ENCODE measurements around the gene STARD10.

The STARD10 gene

DNA sequence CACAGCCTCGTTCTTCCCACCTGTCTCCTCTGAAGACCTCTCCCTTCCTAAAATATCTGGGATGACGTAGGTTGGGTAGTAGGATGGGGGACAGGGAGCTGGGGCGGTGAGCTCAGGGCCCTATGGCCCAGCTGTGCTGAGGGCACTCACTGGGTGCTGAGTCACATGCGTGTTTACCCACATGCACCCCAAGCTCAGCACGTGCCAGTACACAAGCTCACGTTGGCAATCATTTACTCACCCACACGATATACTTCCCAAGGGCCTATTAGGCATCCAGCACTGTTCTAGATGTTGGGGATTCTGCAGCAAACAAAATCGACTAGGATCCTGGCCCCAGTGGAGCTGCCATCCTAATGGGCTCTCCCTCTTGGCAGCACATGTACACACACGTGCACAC, 70.3 kb downstream of the STARD10 start:
- no peak for DNase-seq

DNA sequence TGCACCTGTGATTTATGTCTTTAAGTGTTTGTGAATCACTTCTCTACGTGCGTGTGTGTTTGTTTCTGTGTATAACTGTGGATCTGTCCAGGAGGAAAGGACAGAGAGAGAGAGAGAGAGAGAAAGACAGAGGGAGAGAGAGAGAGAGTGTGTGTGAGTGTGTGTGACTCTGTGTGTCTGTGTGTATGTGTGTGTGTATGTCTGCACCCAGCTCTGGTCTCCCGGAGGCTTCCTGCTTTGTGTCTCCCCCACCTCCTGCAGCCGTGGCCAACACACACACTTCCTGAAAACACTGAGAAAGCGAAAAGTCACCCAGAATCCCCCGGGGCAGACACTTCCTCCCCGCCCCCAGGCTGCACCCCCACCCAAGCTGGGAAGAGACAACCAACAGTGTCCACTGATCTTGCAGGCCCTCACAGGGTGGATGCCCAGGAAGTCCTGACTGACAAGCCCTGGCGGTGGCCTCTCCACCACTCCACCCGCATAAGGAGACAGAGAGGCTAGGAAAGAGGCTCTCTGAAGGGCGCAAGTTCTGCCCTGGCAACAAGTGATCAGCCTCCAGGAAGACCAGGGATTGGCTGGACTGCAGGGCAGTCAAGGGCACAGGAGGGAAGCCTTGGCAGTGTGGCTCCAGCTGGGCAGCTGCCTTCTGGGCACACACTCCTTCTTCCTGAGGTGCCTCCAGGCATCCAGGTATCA, 71.6 kb downstream of the STARD10 start:
- peak; percentile 80 for DNase-seq

DNA sequence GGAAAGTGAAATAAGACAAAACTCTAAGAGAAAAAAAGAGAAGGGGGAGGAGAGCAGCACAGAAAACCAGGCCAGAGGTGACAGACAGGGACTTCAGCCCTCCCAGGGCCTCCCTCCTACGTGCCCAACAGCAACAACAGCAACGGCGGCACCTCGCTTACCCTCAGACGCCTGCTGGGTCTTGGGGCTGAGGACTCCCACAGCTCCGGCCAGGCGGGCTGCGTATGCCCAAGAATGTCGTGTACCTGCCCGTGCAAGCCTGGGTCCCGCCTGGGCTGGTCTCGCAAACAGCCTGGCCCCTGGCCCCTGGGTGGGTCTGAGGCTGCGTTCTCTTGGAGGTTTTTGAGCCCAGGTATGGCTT, 72.2 kb downstream of the STARD10 start:
- no peak for DNase-seq

DNA sequence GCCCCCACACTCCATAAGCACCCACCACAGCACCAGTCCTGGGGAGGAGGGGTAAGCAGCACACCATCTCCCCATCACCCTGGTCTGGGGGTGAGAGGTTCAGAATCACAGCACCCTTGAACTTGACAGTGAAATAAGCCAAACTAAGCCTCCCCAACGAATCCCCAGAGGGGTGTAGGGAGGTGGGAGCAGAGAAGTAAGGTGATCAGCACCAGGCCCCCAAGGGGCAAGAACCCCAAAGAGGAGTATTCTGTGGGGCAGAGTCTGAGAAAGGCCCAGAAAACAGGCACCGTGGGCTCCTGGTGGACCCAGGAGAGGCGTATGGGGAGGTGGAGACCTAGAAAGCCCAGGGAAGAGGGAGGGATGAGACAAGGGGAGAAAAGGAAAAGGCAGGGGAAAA, 72.6 kb downstream of the STARD10 start:
- DNase-seq = no peak

DNA sequence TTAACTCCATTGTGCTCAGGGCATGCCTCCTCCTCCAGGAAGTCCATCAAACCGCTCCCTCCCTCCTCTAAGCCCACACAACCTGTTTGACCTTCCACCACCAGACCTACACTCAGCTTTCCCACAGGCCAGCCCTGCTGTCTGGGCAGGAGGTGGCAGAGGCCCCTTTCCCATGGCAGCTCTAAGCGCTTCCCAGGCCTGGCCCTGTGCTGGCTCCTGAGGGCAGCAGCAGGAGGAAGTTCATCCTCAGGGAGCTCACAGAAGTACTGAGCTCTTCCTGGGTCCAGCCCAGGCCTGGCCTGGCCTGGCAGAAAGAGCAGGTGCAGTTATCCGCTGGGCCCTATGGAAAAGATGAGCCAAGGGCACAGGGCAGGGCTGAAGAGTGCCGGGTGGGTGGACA, 73.1 kb downstream of the STARD10 start:
- no peak for DNase-seq

DNA sequence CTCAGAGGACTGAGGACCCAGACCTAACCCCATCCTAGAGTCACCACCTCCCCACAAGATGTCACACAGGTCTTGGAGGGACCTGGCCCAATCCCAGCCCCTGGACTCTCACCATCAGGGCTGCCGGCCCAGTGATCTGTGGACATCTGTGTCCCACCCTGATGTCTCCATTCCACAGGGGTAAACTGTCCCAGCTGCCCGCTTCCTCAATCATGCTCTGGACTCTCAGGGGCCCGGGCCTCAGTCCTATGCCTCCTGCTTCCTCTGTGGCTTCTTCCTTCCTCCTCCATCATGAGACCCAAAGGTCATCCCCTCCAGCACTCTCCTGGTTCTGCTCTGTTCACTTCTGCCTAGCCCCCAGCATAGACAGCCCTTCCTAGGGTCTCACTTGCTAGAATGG, 73.8 kb downstream of the STARD10 start:
- DNase-seq = no peak

DNA sequence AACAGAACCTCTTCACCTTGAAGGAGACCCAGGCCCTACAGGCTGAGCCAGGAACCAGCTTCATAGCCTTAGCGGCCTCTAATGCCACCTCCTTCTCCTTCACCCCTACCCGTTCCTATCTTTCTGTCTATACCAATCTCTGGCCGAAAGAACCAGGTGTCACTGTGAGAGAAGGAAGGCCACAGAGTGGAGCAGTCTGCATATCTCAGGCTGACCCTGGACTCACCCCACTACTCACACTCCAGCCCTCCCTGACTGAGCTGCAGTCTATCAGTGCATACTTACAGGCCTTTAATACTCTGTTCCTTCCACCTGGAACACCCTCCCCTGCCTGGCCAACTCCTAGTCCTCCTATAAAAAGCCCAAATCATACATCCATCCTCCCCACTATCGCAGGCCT, 74.3 kb downstream of the STARD10 start:
- no peak for DNase-seq

DNA sequence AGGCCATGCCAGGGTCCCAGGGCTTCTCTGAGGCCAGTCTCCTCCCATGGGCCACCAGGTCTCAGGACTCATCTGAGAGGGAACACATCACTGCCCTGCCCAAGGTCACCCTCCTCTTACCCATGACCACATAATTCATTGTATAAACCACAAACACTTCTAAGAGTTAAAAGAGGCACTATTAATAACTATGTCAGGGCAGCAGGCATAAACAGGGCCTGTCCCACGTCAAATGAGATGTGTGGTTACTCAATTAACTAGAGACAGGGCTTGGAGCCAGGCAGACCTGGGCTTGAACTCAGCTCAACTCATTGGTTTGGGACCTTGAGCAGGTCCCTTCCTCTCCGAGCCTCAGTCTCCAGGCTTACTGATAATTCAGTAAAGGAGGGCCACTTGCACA, 74.7 kb downstream of the STARD10 start:
- no peak for DNase-seq

DNA sequence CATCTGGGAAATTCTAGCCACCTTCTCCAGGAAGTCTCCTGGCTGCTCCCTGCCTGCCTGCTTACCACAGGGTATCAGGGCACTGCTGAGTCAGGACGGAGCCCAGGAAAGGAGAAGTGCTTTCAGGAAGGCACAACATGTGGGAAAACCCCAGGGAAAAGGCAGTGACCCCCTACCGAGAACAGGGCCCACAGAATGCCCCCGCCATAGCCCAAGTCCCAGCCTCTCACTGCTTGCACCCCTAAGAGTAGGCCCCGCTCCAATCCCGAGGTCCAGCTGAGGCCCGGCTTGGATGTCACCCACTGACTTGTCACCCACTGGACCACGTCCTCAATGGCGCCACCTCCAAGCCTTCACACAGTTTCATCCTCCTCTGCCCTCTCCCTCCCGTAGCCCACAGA, 75.7 kb downstream of the STARD10 start:
- no peak for DNase-seq

DNA sequence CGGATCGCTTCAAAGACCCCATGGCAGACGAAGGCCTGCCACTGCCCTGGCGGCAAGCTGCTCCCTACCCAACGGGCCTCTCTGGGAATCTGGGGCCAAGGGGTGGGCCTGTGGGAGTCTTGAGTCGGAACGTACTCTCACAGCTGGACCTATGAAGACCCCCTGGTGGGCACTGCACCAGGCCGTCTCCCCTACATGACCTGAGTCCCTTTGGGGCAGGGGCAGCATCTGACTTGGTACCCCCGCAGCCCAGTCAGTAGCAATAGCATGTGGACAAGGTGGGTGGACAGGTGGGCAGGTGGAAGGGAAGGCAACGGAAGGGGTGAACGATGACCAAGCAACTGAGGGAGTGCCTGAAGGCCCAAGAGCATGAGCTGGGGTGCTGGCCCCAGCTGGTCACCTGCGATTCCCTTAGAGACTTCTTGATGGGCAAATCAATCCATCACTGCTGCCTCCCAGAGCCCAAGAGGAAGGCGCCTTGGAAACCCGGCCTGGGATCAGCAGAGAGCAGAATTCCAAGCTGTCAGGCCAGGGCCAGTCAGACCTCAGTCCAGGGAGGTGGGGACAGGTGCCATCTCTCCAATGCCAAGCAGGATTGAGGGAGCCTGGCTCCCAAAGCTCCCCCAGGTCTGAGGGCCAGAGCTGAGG, 76.9 kb downstream of the STARD10 start:
- DNase-seq = no peak

DNA sequence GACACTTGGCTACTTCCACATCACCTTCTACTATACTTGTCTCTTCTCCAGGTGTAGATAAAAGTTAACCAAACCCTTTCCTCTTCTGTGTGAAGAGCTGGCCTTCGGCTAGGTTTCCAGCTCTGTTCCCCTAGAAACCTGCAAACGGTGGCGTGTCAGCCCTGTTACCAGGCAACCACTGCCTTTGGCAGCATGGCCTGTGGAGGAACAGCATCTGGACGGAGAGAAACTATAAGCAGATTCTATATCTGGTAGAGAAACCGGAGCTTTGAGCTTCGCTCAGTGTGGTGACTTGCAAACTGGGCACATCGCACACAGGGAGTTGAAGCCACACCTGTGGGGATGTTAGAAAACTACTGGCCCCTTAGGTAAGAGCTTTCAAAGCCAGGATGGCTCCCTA, 77.6 kb downstream of the STARD10 start:
- DNase-seq = no peak

DNA sequence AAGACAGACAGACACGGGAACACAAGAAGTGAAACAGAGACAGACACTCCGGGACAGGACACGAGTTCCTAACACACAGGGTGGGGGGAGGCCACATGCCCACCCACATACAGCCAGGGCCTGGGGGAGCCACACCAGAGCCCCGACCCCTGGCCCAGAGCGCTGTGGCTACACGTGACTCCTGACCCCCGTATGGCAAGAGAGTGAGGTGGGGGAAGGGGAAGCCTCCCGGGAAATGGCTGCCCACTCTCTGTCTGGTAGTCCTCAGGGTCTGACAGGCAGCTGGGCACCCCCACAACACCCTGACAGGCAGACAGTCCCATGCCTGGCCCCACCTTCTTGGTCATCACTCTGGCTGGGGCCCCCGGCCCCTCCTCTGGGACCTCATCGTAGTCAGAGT, 81.0 kb downstream of the STARD10 start:
- no peak for DNase-seq

DNA sequence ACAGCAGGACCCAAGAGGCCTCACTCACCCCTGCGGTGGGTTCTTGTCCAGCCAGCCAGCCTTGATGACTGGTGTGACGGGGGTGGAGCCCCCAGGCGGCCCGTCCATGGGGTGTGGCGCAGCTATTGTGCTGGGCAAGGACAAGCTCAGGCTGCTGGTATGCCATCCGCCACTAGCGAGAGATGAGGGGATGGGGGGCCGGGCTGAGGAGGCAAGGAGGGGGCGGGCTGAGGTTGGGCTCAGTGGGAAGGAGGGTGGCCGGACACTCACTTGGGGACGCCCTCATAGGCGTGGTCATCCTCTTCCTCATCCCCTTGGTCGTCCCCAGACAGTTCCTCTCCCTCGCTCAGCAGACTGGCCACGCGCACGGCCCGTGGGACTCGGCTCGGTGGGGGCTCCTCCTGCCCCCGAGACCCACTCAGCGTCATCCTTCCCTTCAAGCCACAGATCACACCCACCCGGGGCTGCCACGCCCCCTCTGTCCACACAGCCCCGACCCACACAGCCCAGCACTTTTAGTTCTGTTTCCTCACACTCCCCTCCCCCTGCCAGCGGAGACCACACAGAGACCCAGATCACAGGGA, 81.6 kb downstream of the STARD10 start:
- DNase-seq = no peak

DNA sequence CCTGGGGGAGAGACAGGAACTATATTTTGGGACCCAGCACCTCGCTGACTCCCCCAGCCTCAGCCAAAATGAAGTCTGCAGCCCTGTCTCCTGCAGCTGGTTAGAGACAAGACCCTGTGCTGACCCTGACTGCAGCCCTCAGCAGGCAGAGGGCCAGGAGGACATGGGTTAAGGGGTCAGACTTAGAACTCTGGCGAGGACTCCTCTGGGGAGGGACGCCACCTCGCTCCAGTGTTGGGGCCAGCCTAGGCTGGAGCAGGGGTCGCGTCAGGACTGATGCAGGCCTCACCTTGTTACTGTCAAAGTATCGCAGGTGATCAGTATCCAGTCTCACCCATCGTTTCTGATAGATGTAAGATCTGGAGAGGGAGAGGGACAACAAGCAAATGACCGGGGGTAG, 82.7 kb downstream of the STARD10 start:
- DNase-seq = no peak

DNA sequence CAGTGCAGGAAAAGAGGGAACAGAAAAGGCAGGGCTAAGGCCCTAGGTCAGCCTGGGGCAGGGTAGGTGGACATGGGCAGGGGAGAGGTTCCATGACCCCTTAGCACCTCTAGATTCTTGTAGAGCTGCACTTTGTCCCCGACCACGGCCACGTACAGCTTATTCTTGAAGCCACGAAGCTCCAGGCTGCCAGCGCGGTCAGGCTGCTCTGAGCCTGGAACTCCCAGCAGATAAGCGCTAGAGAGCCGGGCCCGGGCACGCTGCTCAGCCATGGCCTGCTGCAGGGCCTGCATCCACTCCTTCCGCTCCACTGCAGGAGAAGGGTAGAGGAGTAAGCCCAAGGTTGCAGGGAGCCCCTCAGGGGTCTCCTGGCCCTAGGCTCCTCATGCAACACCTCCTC, 83.6 kb downstream of the STARD10 start:
- DNase-seq = no peak

DNA sequence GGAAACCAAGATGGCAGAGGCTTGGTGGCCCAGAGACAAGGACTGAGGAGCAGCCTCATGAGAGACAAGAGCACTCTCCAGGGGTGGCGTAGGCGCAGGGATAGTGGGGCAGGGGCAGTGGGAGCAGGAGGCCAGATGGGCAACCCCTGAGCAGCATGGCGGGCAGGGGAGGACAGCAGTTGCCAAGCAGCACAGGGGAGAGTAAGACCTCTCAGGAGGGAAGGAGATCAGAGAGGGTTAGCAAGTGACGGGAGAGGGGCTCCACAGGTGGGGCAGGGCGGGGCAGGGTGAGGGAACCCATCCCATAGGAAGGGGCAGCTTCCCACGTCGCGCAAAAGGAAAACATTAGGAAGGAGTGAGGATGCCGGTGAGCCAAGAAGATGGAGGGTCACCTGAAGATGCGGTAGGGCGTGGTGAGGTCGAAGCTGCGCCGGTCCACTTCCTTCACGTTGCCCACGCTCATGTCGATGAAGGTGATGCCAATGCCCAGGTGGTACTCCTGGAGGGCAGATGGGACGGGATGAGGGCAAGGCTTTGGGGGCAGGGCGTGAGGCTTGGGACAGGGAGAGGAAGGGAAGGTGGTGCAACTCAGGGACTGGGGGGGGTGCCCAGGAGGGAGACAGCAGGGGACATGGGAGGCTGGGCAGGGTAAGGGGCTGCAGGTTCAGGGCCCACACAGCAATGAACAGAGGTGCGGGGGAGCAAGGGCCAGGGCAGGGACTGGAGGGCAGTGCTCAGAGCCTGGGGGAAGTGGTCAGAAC, 84.2 kb downstream of the STARD10 start:
- no peak for DNase-seq

DNA sequence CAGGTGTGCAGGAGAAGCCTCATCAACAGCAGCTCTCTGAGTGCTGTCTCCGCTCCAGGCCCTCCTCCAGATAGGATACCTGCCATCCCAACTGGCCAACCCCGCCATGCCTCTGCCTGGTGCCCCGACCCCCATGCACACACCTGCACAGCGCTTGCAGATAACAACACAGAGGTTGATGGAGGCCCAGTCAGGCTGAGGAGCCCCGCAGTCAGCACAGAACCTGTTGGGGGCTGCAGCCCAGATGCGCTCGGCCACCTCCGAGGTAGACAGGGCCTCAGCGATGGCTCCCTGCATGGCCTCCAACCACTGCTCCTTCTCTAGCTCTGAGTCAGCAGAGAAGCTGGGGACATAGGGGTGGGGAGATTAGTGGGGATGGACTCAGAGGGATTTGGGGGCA, 86.8 kb downstream of the STARD10 start:
- no peak for DNase-seq

DNA sequence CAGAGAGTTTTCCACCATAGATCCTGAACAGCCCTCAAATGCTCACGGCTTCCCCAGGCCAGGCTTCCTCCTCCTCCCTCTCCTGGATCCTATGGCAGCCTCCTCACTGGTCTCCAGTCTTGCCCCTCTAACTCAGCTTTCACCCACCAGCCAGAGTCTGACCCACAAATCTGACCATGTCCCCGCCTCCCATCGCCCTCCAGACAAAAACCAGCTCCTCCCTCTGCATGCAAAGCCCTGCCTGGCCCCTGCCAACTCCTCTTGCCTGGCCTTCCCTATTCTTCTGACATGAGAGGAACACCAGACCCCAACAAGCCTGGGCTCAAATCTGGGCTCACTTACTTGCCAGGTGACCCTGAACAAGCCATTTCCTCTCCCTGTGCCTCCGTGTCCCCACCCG, 87.3 kb downstream of the STARD10 start:
- DNase-seq = no peak

DNA sequence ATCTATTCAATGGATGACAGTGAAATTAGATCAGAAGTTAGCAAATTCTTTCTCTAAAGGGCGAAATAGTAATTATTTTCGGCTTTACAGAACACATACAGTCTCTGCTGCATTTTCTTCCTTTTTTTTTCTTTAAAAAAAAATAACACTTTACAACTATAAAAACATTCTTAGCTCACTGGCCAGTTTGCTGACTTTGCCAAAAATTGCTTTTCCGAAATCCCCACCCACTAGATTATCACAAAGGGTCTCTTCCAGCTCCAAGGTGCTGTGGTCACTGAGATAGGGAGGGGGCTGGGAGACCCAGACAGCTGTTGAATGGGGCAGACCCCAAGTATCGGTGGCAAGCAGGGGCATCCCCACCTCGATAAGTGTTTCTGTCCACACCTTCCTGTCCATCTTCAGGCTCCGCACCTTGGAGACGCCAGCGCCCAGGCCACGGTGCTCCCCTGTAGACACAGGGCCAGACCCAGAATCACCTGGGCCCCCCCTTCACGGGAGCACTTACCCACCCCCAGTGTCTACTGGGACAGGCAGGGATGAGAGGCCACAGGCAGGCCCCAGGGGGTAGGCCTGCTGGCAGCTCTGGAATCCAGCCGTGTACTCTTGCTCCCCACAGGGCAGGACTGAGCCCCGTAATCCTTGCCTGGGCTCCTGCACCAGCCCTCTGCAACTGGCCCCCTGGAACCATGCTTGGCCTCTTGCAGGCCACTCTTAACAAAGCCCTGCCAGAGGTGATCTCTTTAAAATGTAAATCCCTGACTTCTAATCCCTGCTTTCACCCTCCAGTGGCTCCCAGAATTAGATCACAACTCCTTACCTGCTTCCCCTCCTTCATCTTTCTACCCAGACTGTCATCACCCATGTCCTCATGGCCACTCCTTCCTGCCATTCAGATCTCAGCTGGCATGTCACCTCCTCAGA, 88.1 kb downstream of the STARD10 start:
- DNase-seq = no peak

DNA sequence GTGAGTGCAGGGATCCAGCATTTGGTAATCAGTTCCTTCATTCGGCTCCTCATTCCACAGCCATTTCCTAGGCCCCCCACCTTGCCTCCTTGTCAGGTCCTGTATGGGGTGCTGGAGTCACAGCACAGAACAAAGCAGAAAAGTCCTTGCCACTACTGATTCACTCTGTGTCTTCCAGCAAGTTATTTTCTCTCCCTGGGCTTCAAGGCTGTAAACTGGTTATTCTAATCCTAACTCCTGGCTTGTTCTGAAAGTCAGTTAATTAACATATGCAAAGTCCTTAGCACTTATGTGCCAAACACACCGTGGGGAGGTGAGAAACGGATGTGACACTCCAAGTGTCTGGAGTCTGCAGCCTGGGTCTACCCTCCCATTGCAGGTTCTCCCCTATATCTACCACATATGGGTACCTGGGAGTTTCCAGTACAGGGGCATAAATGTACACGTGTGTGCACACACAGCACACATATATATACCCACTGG, 89.0 kb downstream of the STARD10 start:
- DNase-seq = no peak

Data from GF-D8 (cell line).